ENCODE data around the gene CASK.

The CASK gene

GRCh38 chrX:41480508-41481260 lies 442.7 kb downstream of the CASK start:
- no peak for DNase-seq (ENCODE audit: extremely low read depth in 1 of 2, low read depth in 1 of 2)

GRCh38 chrX:41478381-41478911 lies 444.9 kb downstream of the CASK start:
- DNase-seq (ENCODE audit: extremely low read depth in 1 of 2, low read depth in 1 of 2), result no peak

- DNase-seq (ENCODE audit: extremely low read depth in 1 of 2, low read depth in 1 of 2), result no peak
Measured at GRCh38 chrX:41475591-41476241, 447.6 kb downstream of the CASK start.

GRCh38 chrX:41475191-41475590 lies 448.2 kb downstream of the CASK start:
- no peak for DNase-seq (ENCODE audit: extremely low read depth in 1 of 2, low read depth in 1 of 2)

GRCh38 chrX:41474726-41475100 lies 448.6 kb downstream of the CASK start:
- no peak for DNase-seq (ENCODE audit: extremely low read depth in 1 of 2, low read depth in 1 of 2)

GRCh38 chrX:41473936-41474725 lies 449.2 kb downstream of the CASK start:
- no peak for DNase-seq (ENCODE audit: extremely low read depth in 1 of 2, low read depth in 1 of 2)

GRCh38 chrX:41472231-41472815 lies 451.0 kb downstream of the CASK start:
- no peak for DNase-seq (ENCODE audit: extremely low read depth in 1 of 2, low read depth in 1 of 2)

- no peak for DNase-seq (ENCODE audit: extremely low read depth in 1 of 2, low read depth in 1 of 2)
Measured at GRCh38 chrX:41471786-41472185, 451.6 kb downstream of the CASK start.

- DNase-seq (ENCODE audit: extremely low read depth in 1 of 2, low read depth in 1 of 2), result no peak
Measured at GRCh38 chrX:41470706-41471105, 452.6 kb downstream of the CASK start.

GRCh38 chrX:41468647-41469323 lies 454.6 kb downstream of the CASK start:
- DNase-seq (ENCODE audit: extremely low read depth in 1 of 2, low read depth in 1 of 2), result no peak
